Nephron progenitor cell (in vitro differentiated cells): ENCODE measurements around the gene RASSF4.

Experiments
- DNase-seq: peaks from one replicate; pipeline ENCODE4 v3.0.0; 2021
- H3K27ac Mint-ChIP-seq: 2 replicates; pipeline ENCODE4 v1.8.0; 2021; ENCODE audit warnings: mild to moderate bottlenecking, moderate library complexity, mixed read lengths
- H3K27me3 Mint-ChIP-seq: 2 replicates; pipeline ENCODE4 v1.8.0; 2021; ENCODE audit warnings: mild to moderate bottlenecking, low read depth, mixed read lengths; ENCODE audit not compliant: poor library complexity
- H3K36me3 Mint-ChIP-seq: 2 replicates; pipeline ENCODE4 v1.8.0; 2021; ENCODE audit warnings: low read depth, mixed read lengths
- H3K4me1 Mint-ChIP-seq: 2 replicates; pipeline ENCODE4 v1.8.0; 2021; ENCODE audit warnings: mixed read lengths
- H3K4me3 Mint-ChIP-seq: 2 replicates; pipeline ENCODE4 v1.8.0; 2021; ENCODE audit warnings: mild to moderate bottlenecking, moderate library complexity, mixed read lengths
- H3K9me3 Mint-ChIP-seq: 2 replicates; pipeline ENCODE4 v1.8.0; 2021; ENCODE audit warnings: mild to moderate bottlenecking, moderate library complexity, mixed read lengths
- CTCF ChIP-seq: fragments of 200-600 bp; sonication (generic); IDR thresholded peaks from 2 replicates; pipeline ENCODE4 v1.5.0; 2021; ENCODE audit warnings: antibody characterized with exemption

RASSF4 gene

GRCh38 chr10:45015590-45015989 lies 56.0 kb downstream of the RASSF4 start:
- H3K27me3 Mint-ChIP-seq: peaks cover 4% of the 10 kb centered on the region
- peaks cover 36% of the 10 kb centered on the region for H3K9me3 Mint-ChIP-seq
- H3K4me1 Mint-ChIP-seq: no peaks in the 10 kb centered on the region
- no peak for TF ChIP-seq CTCF
- H3K36me3 Mint-ChIP-seq: peaks cover 14% of the 10 kb centered on the region
- DNase-seq: no peak
- H3K4me3 Mint-ChIP-seq: no peak overlapping the region
- no peak overlapping the region for H3K27ac Mint-ChIP-seq

- peaks cover 15% of the 10 kb centered on the region for H3K9me3 Mint-ChIP-seq
- H3K4me3 Mint-ChIP-seq: no peak overlapping the region
Observed at GRCh38 chr10:45023426-45023825, 63.8 kb downstream of the RASSF4 start.

GRCh38 chr10:45034301-45034700 lies 74.7 kb downstream of the RASSF4 start:
- Mint-ChIP-seq H3K4me1 (no peaks in the 10 kb centered on the region), H3K36me3 (peaks cover 8% of the 10 kb centered on the region), H3K27me3 (peaks cover 6% of the 10 kb centered on the region), H3K4me3 (no peak overlapping the region), H3K9me3 (peaks cover 35% of the 10 kb centered on the region), H3K27ac (no peak overlapping the region)
- TF ChIP-seq CTCF: no peak
- DNase-seq: no peak

More at GRCh38 chr10:45023426-45023825, 63.8 kb downstream of the RASSF4 start:
- no peaks in the 10 kb centered on the region for H3K4me1 Mint-ChIP-seq
- H3K36me3 Mint-ChIP-seq: no peaks in the 10 kb centered on the region
- no peak overlapping the region for H3K27ac Mint-ChIP-seq
- peaks cover 4% of the 10 kb centered on the region for H3K27me3 Mint-ChIP-seq
- DNase-seq: no peak
- TF ChIP-seq CTCF: no peak

GRCh38 chr10:45035673-45036072 lies 76.1 kb downstream of the RASSF4 start:
- Mint-ChIP-seq H3K27me3 (peaks cover 6% of the 10 kb centered on the region), H3K4me1 (no peaks in the 10 kb centered on the region), H3K4me3 (no peak overlapping the region), H3K27ac (no peak overlapping the region), H3K36me3 (peaks cover 8% of the 10 kb centered on the region), H3K9me3 (peaks cover 24% of the 10 kb centered on the region)
- DNase-seq: no peak
- TF ChIP-seq CTCF: no peak

GRCh38 chr10:45040921-45041542 lies 81.4 kb downstream of the RASSF4 start:
- DNase-seq: no peak
- no peak for TF ChIP-seq CTCF
- no peak overlapping the region for H3K27ac Mint-ChIP-seq
- no peak overlapping the region for H3K4me3 Mint-ChIP-seq
- H3K9me3 Mint-ChIP-seq: no peaks in the 10 kb centered on the region
- no peaks in the 10 kb centered on the region for H3K4me1 Mint-ChIP-seq
- H3K27me3 Mint-ChIP-seq: peaks cover 3% of the 10 kb centered on the region
- no peaks in the 10 kb centered on the region for H3K36me3 Mint-ChIP-seq

- Mint-ChIP-seq H3K9me3 (peaks cover 9% of the 10 kb centered on the region), H3K27ac (no peak overlapping the region), H3K27me3 (no peaks in the 10 kb centered on the region), H3K36me3 (no peaks in the 10 kb centered on the region), H3K4me1 (no peaks in the 10 kb centered on the region), H3K4me3 (no peak overlapping the region)
- DNase-seq: no peak
- TF ChIP-seq CTCF: no peak
Observed at GRCh38 chr10:45044290-45044689, 84.7 kb downstream of the RASSF4 start.
